Tongue (tissue), 2 donors: Measurements from ENCODE around the gene MMP7. TPM values are rescaled to one million over a fixed set of nuclear protein-coding genes. Genes with fewer than 3 reads are reported as not detected.

Experiments
- DNase-seq: peaks from one replicate; pipeline ENCODE4 v3.0.0-alpha.2; 2015
- total RNA-seq: library from RNA; depleted of rRNA; stranded (reverse); fragments of >200 nt; gene quantifications from one replicate; pipeline ENCODE4 v1.2.3, GENCODE V29; 2014

The MMP7 gene
- total RNA-seq, result 9.5 TPM

GRCh38 chr11:102530558-102530957, at the start of gene MMP7:
MMP7 (minus strand) TSS chr11:102530747; CDS start chr11:102530700, 47 bp downstream.
- DNase-seq, result no peak

- DNase-seq, result no peak
Measured at GRCh38 chr11:102577723-102578122, 47.2 kb upstream of the MMP7 start.

GRCh38 chr11:102577182-102577581, 46.6 kb upstream of the MMP7 start:
- DNase-seq, result no peak

GRCh38 chr11:102576350-102576749, 45.8 kb upstream of the MMP7 start:
- no peak for DNase-seq

GRCh38 chr11:102575012-102575411, 44.5 kb upstream of the MMP7 start:
- no peak for DNase-seq

GRCh38 chr11:102573851-102574250, 43.3 kb upstream of the MMP7 start:
- peak; percentile 12 for DNase-seq

- no peak for DNase-seq
Measured at GRCh38 chr11:102572554-102573220, 42.1 kb upstream of the MMP7 start.

GRCh38 chr11:102568851-102569250, 38.3 kb upstream of the MMP7 start:
- DNase-seq, result no peak

- DNase-seq, result no peak
Measured at GRCh38 chr11:102566112-102566511, 35.6 kb upstream of the MMP7 start.

GRCh38 chr11:102564110-102564509, 33.6 kb upstream of the MMP7 start:
- no peak for DNase-seq

- no peak for DNase-seq
Measured at GRCh38 chr11:102561636-102562035, 31.1 kb upstream of the MMP7 start.

- peak; percentile 33 for DNase-seq
Measured at GRCh38 chr11:102560555-102561011, 30.0 kb upstream of the MMP7 start.

- DNase-seq, result no peak
Measured at GRCh38 chr11:102559839-102560238, 29.3 kb upstream of the MMP7 start.

GRCh38 chr11:102555091-102555490, 24.5 kb upstream of the MMP7 start:
- DNase-seq, result no peak

- DNase-seq, result no peak
Measured at GRCh38 chr11:102553835-102554282, 23.3 kb upstream of the MMP7 start.

- DNase-seq, result no peak
Measured at GRCh38 chr11:102552447-102553194, 22.1 kb upstream of the MMP7 start.

GRCh38 chr11:102552020-102552419, 21.5 kb upstream of the MMP7 start:
- no peak for DNase-seq

GRCh38 chr11:102551169-102551781, 20.7 kb upstream of the MMP7 start:
- no peak for DNase-seq

GRCh38 chr11:102546923-102547471, 16.4 kb upstream of the MMP7 start:
- DNase-seq, result no peak

GRCh38 chr11:102546427-102546826, 15.9 kb upstream of the MMP7 start:
- DNase-seq, result no peak

GRCh38 chr11:102545701-102546100, 15.2 kb upstream of the MMP7 start:
- no peak for DNase-seq

- DNase-seq, result no peak
Measured at GRCh38 chr11:102544594-102544993, 14.0 kb upstream of the MMP7 start.

- no peak for DNase-seq
Measured at GRCh38 chr11:102539567-102539966, 9.0 kb upstream of the MMP7 start.
